Body of pancreas (tissue), 4 donors: Measurements from ENCODE around the gene PSORS1C1.

Source experiments
- POLR2A ChIP-seq, 3 donors: fragments of 450-650 bp; IDR thresholded peaks; one replicate each; pipeline ENCODE4 v1.6.1; 2016; ENCODE audit warnings: antibody characterized with exemption in 3 of 3, mild to moderate bottlenecking in 2 of 3
- TF ChIP-seq, protein P1 (sequence below), 7 experiments: fragments of 450-650 bp in 4 of 7; fragments of 200-600 bp in 3 of 7; sonication (generic) in 3 of 7; IDR thresholded peaks; one replicate each; pipeline ENCODE4 v1.5.1; 2016 to 2019; ENCODE audit warnings: antibody characterized with exemption in 7 of 7

DNA sequence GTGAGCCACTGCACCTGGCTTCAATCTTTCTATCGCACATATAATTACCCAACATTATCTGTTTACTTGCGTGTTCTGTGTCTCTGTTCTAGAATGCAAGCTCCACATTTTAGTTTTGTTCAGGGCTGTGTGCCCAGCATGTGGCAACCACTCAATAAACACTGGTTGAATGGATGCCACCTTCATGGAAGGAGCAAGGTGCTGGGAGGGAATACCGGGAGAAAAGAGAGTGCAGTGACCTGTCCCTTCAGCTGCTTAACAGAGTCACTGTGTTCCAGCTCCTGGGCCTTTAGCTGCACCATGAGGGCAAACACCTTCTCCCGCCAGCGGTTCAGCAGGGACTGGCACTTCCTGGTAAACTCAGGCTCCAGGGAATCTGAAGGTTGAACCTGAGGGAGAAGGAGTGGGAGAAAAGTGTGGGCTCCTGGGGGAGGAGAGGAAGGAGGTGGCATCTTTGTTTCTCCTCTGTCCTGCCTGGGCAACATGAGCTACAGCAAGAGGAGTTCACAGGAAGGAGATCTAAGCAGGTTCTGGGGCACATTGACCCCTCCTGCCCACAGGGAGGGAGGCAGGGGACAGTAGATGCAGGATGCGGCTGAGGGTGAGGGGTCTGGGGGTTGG is 35.3 kb downstream of the PSORS1C1 start:
- TF ChIP-seq, protein P1, sequence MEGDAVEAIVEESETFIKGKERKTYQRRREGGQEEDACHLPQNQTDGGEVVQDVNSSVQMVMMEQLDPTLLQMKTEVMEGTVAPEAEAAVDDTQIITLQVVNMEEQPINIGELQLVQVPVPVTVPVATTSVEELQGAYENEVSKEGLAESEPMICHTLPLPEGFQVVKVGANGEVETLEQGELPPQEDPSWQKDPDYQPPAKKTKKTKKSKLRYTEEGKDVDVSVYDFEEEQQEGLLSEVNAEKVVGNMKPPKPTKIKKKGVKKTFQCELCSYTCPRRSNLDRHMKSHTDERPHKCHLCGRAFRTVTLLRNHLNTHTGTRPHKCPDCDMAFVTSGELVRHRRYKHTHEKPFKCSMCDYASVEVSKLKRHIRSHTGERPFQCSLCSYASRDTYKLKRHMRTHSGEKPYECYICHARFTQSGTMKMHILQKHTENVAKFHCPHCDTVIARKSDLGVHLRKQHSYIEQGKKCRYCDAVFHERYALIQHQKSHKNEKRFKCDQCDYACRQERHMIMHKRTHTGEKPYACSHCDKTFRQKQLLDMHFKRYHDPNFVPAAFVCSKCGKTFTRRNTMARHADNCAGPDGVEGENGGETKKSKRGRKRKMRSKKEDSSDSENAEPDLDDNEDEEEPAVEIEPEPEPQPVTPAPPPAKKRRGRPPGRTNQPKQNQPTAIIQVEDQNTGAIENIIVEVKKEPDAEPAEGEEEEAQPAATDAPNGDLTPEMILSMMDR (IDR thresholded peaks at IDR 0.05), result no peak
- no peak for TF ChIP-seq POLR2A (IDR thresholded peaks at IDR 0.05)
